ENCODE measurements around the gene LIX1. TPM values are rescaled to one million over a fixed set of nuclear protein-coding genes. Genes with fewer than 3 reads are reported as not detected.
A peak's percentile ranks its signal among the peaks of the same experiment; 100 is the strongest.

LIX1 gene
- total and polyA plus RNA-seq, 2 of the 13 experiments (the other 11 are each of a cell fraction or from before 2014, with no cell fraction given): not detected

GRCh38 chr5:97043511-97043910, 98.9 kb downstream of the LIX1 start:
- DNase-seq (ENCODE audit: low spot score) (no peak), FAIRE-seq (no peak), ATAC-seq (peak; percentile 37)
- H3K27me3 ChIP-seq (ENCODE audit: control insufficient read depth in 1 of 2, insufficient read depth in 2 of 2, low read length in 2 of 2): no peaks in the 10 kb centered on the region
- no peak overlapping the region for H3K4me2 ChIP-seq (ENCODE audit: low read depth, low read length)
- in situ Hi-C loops (cut with HindIII; ENCODE audit: extremely low pct_ligation_motif_present, low pct_unique_long_range_greater_than_20kb): no loop called here
- H3K4me3 ChIP-seq (replicated peaks in 1 of 3; ENCODE audit: insufficient read depth in 1 of 3, low read depth in 2 of 3, low read length in 3 of 3): no peak overlapping the region
- H3K79me2 ChIP-seq (ENCODE audit: insufficient read depth, low read length): no peaks in the 10 kb centered on the region
- POLR2A ChIA-PET: no interaction called here
- H3K9ac ChIP-seq (ENCODE audit: insufficient read depth, low read depth, low read length): no peak overlapping the region
- H3K9me3 ChIP-seq (ENCODE audit: low read length): no peaks in the 10 kb centered on the region
- peaks cover 28% of the 10 kb centered on the region for H3K4me1 ChIP-seq (ENCODE audit: insufficient read depth, low read length)
- WGBS (ENCODE audit: low lambda C conversion rate): 42% methylated on average over 3 of the region's 3 CpGs
- no peaks in the 10 kb centered on the region for H4K20me1 ChIP-seq (ENCODE audit: insufficient read depth, low read length)
- CTCF ChIA-PET (ENCODE audit: low intra/inter-chr PET ratio, low total read pairs): interaction anchor here (2.0 kb wide), 1 partner anchor 118 kb away, joined by 5 read pairs; no protein-coding TSS in a partner anchor
- H2AFZ ChIP-seq (ENCODE audit: low read length): no peak overlapping the region
- intact Hi-C loops (cut with micrococcal nuclease; ENCODE audit: unreplicated experiment): loop anchor here (5.0 to 10.0 kb wide), 4 partner anchors 99 to 699 kb away; partner anchors contain the start of genes LIX1 and LNPEP
- no TSS peak for BruUV-seq (replicated peaks)
- TF ChIP-seq PHB2 (IDR thresholded peaks at IDR 0.05; ENCODE audit: partially characterized antibody) (no peak), RARG (CRISPR knock-in tag; IDR thresholded peaks at IDR 0.05; ENCODE audit: low read depth) (no peak), ZFAT (CRISPR knock-in tag; conservative IDR thresholded peaks at IDR 0.05) (no peak), DMAP1 (CRISPR knock-in tag; IDR thresholded peaks at IDR 0.05) (no peak), SNAI1 (CRISPR knock-in tag; IDR thresholded peaks at IDR 0.05; ENCODE audit: borderline replicate concordance) (no peak), GFI1 (CRISPR knock-in tag; IDR thresholded peaks at IDR 0.05; ENCODE audit: borderline replicate concordance) (no peak)
- H3K27ac ChIP-seq (ENCODE audit: extremely low read length, insufficient read depth, low read length): no peak overlapping the region
- no peaks in the 10 kb centered on the region for H3K36me3 ChIP-seq (replicated peaks in 1 of 2; ENCODE audit: control insufficient read depth in 1 of 2, insufficient read depth in 2 of 2, low read length in 2 of 2)

GRCh38 chr5:97042996-97043395, 99.4 kb downstream of the LIX1 start:
- in situ Hi-C loops (cut with HindIII; ENCODE audit: extremely low pct_ligation_motif_present, low pct_unique_long_range_greater_than_20kb) (no loop called here), intact Hi-C loops (cut with micrococcal nuclease; ENCODE audit: unreplicated experiment) (loop anchor here (5.0 to 10.0 kb wide), 4 partner anchors 99 to 698 kb away; partner anchors contain the start of genes LIX1 and LNPEP)
- no peaks in the 10 kb centered on the region for H4K20me1 ChIP-seq (ENCODE audit: insufficient read depth, low read length)
- DNase-seq (ENCODE audit: low spot score): no peak
- no peak overlapping the region for H3K4me3 ChIP-seq (replicated peaks in 1 of 3; ENCODE audit: insufficient read depth in 1 of 3, low read depth in 2 of 3, low read length in 3 of 3)
- no peak overlapping the region for H3K4me2 ChIP-seq (ENCODE audit: low read depth, low read length)
- FAIRE-seq: no peak
- 80% methylated on average over 6 of the region's 7 CpGs for WGBS (ENCODE audit: low lambda C conversion rate)
- ATAC-seq: no peak; the same call in 2 of the 3 replicates
- BruUV-seq (replicated peaks): no TSS peak
- ChIA-PET POLR2A (no interaction called here), CTCF (ENCODE audit: low intra/inter-chr PET ratio, low total read pairs) (interaction anchor here (2.0 kb wide), 1 partner anchor 119 kb away, joined by 5 read pairs; no protein-coding TSS in a partner anchor)
- no peaks in the 10 kb centered on the region for H3K9me3 ChIP-seq (ENCODE audit: low read length)
- H3K4me1 ChIP-seq (ENCODE audit: insufficient read depth, low read length): peaks cover 29% of the 10 kb centered on the region
- no peak overlapping the region for H3K9ac ChIP-seq (ENCODE audit: insufficient read depth, low read depth, low read length)
- H3K27ac ChIP-seq (ENCODE audit: extremely low read length, insufficient read depth, low read length): no peak overlapping the region
- H2AFZ ChIP-seq (ENCODE audit: low read length): no peak overlapping the region
- H3K79me2 ChIP-seq (ENCODE audit: insufficient read depth, low read length): no peaks in the 10 kb centered on the region
- no peaks in the 10 kb centered on the region for H3K27me3 ChIP-seq (ENCODE audit: control insufficient read depth in 1 of 2, insufficient read depth in 2 of 2, low read length in 2 of 2)
- H3K36me3 ChIP-seq (replicated peaks in 1 of 2; ENCODE audit: control insufficient read depth in 1 of 2, insufficient read depth in 2 of 2, low read length in 2 of 2): no peaks in the 10 kb centered on the region
- no peak for TF ChIP-seq NFIC (IDR thresholded peaks at IDR 0.05; ENCODE audit: low read length)
- TF ChIP-seq ZSCAN30 (CRISPR knock-in tag; IDR thresholded peaks at IDR 0.05): no peak
- no peak for TF ChIP-seq MED8 (CRISPR knock-in tag; IDR thresholded peaks at IDR 0.05; ENCODE audit: insufficient replicate concordance)
- no peak for TF ChIP-seq ZNF543 (CRISPR knock-in tag; IDR thresholded peaks at IDR 0.05)
- TF ChIP-seq RBM22 (optimal IDR thresholded peaks at IDR 0.05; ENCODE audit: low read length): no peak
- TF ChIP-seq ZNF780A (CRISPR knock-in tag; IDR thresholded peaks at IDR 0.05): no peak
- TF ChIP-seq ZNF253 (CRISPR knock-in tag; IDR thresholded peaks at IDR 0.05; ENCODE audit: borderline replicate concordance): no peak
- TF ChIP-seq ZBTB8A (CRISPR knock-in tag; IDR thresholded peaks at IDR 0.05; ENCODE audit: borderline replicate concordance, low read depth): no peak
- TF ChIP-seq ZNF17 (CRISPR knock-in tag; IDR thresholded peaks at IDR 0.05): no peak
- TF ChIP-seq ZGPAT (CRISPR knock-in tag; IDR thresholded peaks at IDR 0.05): no peak
